Kidney glomerular epithelial cell (primary cell): ENCODE data around the gene RREB1.

Experiments
- DNase-seq: peaks from one replicate; lab custom pipeline; 2025; lab: John Stamatoyannopoulos, UW

Gene RREB1

DNA sequence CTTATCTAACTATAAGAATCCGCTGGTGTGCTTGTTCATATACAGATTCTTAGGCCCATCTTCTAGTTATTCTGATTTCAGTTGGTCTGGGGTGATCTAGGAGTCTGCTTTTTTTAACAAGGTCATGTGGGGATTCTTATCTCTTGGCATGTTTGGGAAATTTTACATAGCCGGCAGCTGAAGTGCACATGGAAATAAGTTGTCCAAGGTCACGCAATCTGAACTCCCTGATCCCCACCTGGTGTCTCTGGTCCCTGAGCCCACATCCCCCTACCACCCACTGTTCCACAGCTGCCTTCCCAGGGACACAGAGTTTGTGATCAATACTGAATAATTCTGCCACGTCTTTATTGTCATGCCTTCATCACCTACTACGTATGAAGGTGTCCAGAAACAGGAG is 114.4 kb downstream of the RREB1 start:
- no peak for DNase-seq

DNA sequence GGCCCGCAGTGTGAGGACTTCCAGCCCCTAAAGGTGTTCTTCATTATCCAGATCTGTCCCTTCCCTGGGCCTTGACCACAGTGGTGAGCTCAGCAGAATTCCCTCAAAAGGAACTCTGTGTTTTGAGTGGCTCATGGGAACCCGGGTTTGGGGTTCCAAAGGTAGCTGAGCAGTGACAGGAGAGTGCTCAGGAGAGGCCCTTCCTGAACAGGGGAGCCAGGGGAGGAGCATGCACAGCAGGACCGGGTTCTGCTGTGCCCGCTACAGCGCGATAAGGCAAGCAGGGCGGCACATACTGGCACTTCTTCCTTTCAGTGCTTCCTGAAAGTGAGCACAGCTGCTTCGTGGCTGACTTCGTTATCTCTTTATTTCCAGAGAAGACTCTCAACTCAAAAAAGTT is 117.0 kb downstream of the RREB1 start:
- DNase-seq: no peak

DNA sequence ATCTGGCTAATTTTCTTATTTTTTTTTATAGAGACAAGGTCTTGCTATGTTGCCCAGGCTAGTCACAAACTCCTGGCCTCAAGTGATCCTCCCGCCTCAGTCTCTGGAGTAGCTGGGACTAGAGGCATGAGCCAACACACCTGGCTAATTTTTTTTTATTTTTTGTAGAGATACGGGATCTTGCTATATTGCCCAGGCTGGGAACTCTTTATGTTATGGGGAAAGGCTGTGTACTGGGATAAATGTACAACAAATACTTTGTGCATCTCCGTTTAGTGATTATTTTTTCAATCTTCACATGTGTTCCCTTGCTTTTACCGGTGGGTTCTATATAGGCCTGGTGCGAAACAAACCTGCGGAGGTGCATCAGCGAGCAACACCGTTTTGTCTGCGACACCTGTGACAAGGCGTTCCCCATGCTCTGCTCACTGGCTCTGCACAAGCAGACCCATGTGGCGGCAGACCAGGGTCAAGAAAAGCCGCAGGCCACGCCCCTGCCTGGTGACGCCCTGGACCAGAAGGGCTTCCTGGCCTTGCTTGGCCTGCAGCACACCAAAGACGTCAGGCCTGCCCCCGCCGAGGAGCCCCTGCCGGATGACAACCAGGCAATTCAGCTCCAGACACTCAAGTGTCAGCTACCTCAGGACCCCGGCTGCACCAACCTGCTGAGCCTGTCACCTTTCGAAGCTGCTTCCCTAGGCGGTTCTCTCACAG is 121.1 kb downstream of the RREB1 start:
- no peak for DNase-seq

DNA sequence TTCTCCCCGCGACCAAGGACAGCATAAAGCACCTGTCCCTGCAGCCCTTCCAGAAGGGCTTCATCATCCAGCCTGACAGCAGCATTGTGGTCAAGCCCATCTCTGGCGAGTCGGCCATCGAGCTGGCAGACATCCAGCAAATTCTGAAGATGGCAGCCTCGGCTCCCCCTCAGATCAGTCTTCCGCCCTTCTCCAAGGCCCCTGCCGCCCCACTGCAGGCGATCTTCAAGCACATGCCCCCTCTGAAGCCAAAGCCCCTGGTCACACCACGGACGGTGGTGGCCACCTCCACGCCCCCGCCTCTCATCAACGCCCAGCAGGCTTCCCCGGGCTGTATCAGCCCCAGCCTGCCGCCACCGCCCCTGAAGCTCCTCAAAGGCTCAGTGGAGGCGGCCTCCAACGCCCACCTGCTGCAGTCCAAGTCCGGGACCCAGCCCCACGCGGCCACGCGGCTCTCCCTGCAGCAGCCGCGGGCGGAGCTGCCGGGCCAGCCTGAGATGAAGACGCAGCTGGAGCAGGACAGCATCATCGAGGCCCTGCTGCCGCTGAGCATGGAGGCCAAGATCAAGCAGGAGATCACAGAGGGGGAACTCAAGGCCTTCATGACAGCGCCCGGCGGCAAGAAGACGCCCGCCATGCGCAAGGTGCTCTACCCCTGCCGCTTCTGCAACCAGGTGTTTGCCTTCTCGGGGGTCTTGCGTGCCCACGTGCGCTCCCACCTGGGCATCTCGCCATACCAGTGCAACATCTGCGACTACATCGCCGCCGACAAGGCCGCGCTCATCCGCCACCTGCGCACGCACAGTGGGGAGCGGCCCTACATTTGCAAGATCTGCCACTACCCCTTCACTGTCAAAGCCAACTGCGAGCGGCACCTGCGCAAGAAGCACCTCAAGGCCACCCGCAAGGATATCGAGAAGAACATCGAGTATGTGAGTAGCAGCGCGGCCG is 121.9 kb downstream of the RREB1 start:
- no peak for DNase-seq

DNA sequence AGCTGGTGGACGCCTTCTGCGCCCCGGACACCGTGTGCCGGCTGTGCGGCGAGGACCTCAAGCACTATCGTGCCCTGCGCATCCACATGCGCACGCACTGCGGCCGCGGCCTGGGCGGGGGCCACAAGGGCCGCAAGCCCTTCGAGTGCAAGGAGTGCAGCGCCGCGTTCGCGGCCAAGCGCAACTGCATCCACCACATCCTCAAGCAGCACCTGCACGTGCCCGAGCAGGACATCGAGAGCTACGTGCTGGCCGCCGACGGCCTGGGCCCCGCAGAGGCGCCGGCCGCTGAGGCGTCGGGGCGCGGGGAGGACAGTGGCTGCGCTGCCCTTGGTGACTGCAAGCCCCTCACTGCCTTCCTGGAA is 122.5 kb downstream of the RREB1 start:
- DNase-seq: no peak

DNA sequence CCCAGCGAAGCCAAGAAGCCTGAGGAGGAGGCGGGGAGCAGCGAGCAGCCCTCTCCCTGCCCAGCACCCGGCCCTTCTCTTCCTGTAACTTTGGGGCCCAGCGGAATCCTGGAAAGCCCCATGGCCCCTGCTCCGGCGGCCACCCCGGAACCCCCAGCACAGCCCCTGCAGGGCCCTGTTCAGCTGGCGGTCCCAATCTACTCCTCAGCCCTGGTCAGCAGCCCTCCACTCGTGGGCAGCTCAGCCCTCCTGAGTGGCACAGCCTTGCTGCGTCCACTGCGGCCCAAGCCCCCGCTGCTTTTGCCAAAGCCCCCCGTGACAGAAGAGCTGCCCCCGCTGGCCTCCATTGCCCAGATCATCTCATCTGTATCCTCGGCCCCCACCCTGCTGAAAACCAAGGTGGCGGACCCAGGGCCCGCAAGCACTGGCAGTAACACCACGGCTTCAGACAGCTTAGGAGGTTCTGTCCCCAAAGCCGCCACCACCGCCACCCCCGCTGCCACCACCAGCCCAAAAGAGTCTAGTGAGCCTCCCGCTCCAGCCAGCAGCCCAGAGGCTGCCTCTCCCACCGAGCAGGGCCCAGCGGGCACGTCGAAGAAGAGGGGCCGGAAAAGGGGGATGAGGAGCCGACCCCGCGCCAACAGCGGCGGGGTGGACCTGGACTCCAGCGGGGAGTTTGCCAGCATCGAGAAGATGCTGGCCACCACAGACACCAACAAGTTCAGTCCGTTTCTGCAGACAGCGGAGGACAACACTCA is 123.4 kb downstream of the RREB1 start:
- DNase-seq: no peak

DNA sequence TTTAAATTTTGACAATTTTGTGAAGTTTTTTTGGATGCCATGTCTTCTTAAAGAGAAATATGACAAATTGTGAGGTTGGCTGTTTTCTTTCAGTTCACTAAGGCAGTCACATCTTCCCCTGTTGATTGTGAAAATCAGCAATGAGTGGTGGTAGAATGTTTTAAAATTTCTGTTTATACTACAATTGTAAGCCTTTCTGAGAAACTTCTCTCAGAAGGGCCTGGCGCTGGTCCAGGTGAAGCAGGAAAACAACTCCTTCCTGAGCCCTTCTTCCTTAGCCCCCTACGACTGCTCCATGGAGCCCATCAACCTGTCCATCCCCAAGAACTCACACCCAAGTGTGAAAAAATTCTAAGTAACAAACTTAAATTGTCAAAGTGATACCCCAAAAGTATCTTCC is 124.6 kb downstream of the RREB1 start:
- DNase-seq: no peak

DNA sequence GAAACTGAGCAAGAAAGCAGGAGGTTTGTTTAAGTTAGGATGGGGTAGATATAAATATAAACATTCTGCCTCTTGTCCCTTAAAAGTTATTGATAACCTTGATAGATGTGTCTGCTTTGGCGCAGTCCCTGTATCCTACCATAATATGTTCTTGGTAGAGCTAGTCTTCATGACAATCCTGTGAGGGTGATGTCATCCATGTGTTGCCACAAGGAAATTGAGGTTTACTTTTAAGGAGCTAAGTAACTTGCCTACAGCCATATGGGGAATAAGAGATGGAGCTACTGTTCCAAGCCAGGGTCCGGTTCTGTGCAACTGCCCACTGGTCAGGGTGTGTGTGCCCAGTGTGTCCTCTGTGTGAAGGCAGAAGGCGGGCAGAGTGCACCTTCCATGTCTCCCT is 126.8 kb downstream of the RREB1 start:
- no peak for DNase-seq

DNA sequence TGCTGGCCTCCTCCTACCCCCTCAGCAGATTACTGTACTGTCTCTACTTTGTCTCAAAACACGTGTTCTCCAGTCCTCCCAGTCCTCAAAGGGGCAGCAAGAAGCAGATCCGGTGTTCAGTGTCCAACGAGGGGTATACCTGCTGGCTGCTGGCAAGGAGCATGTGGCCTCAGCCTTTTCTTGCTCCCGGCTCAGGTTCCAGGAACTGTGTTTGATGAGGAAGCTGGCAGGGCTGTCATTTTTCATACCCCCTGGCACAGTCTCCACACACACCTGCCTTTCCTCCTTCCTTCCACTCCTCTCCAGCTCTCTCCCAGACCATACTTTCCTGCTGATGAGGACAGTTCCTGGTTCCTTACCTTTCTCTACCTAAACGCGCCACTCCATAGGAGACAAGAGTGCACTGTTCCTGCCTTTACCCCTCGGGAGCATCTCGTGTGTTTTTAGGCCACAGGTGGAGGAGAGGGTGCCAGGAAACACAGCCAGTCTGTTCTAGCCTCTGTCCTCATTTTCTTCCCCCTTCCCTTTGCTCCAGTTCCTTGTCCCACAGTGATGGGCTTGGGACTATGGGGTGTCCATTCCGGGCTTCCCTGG is 128.0 kb downstream of the RREB1 start:
- no peak for DNase-seq

DNA sequence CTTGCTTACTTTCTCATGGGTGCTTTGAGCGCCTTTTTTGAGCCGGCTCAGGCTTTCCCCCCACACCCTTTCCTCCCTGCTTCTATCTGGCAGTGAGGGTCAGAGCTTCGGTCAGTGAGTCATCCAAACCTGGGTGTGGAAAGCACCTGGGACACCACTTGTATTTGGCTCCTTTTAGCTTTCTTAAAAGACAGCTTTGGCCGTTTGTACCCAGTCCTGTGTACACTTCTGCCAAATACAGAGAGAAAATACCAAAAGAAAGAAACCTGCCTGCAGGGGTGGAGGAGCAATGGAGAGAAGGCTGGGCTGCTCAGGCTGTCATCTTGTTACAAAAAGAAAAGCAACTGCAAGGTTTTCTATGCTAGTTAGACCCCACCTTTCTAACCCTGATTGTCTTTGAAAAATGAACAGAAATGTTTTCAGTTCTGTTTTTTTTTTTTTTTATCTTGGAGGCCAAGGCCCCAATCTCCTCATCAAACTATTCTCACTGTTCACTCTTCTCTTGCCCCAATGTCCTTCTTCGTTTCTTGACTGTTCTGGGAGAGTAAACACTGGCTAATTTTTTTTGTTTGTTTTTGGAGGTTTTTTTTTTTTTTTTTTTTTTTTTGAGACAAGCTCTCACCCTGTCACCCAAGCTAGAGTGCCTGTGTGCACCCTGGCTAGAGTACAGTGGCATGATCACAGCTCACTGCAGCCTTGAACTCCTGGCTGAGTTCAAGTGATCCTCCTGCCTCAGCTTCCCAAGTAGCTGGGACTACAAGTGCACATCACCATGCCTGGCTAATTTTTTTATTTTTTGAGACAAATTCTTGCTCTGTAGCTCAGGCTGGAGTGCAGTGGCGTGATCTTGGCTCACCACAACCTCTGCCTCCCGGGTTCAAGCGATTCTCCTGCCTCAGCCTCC is 128.8 kb downstream of the RREB1 start:
- DNase-seq: no peak

DNA sequence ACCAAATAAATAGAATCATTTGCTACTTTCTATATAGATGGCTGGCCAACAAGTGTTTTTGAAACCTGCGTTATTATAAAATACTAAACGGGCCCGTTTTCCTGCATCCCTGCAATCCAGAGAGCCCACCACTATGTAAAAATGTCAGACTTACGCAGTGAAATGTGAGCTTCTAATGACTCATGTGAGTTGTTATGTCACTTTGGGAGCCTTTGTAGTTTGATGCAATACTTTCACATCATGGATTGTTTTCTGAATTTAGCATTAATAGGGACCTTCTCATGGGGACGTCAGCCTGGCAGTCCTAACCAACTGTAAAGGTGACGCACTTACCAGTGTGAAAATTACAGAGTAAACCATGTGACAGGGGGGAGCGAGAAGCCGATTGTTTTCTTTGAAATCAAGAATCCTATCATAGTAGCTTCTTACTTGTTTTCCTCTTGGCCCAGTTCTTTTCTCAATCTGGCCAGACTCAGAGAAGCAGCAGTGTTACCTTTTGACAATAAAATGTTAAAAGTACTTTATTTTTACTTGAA is 130.0 kb downstream of the RREB1 start:
- DNase-seq: no peak

DNA sequence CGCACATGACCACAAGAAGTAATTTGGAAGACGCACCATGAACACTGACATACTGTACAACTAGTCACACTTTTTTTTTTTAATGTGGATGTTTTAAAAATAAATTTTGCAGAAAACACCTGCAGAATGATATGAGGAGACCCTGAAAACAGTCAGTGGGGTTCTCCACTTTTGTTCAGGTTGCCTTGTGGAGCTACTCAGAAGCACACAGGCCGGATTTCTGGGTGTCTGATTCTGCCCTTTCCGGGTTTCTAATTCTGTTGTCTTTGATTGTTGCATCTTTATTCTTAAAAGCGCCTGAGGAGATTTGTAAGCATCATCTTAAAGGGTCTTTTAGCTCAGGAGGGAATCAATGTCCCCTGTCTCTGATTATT is 130.8 kb downstream of the RREB1 start:
- DNase-seq: no peak

DNA sequence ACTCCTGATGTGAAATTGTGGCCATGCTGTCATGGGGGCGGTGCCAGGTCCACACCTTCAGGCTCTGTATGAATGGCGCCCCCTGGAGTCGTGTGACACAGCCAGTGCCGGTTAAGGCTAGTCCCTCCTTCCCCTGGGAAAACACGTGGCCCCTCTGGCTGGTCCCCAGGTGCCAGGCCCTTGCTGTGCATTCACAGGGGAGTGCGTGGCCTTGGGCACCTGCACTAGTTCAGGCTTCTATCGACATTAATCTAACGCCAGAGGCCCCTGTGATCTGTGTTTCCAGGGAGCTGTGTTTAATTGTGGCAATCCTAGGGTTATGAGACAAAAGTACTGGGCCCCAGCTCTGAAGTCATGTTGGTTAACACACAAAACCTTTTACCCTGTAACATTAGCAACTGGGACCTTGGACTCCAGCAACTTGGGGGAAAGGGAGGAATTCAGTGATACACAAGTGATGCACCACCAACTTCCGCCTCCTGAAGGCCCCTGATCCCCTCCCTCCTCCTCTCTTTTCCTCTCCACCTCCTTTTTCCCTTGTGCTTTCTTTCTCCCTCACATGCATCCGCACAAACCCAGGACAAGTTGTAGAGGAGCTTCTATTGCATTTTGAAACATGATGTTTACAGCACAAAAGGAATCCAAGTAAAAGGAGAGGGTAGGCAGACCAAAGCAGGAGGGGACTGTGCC is 131.3 kb downstream of the RREB1 start:
- peak; percentile 24 for DNase-seq

DNA sequence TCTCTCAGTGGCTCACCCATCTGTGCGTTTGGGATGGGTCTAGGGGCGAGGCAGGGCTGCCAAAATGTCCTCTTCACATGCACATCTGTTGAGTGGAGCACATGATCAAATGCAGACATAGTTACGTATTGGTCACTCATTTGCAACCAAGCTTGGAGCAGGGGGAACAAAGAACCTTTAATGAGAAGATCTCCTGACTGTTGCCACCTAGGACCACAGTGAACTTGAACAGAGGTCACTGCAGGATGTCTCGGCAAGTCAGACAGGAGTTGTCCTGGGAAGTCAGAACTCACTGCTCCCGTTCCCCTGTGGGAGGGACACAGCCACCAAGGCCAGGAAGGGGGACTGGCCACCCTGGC is 131.8 kb downstream of the RREB1 start:
- DNase-seq: no peak

DNA sequence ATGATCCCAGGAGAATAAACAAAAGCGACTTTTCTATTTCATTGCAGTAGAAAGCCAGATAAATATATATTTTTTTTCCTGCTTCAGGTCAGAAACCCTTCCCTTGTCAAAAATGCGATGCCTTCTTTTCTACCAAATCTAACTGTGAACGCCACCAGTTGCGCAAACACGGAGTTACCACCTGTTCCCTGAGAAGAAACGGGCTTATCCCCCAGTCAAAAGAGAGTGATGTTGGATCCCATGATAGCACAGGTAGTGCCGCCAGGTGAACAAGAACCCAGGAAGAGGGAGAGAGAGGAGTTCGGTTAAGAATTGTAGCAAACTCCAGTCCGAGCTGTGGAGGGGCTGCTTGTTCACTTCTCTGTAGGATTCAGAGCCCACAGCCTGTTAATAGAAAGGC is 132.6 kb downstream of the RREB1 start:
- no peak for DNase-seq

DNA sequence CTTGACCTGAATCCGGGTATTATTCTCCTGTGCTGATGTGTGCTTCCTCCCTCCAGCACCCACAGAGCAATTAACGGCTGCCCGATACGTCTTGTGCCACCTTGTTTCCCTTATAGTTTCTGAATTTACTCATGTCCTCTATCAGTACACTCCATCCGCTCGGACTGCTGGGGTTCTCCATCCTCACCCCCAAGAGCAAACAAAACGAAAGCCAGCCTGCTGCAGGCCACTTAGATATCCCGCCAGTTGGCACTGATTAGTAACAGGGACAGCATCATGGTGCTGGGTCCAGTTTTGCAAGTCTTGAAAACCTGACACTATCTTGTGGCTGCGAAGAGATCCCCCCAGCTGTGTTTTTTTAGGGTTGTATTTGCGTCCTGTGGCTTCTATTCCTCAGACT is 133.4 kb downstream of the RREB1 start:
- DNase-seq: no peak

DNA sequence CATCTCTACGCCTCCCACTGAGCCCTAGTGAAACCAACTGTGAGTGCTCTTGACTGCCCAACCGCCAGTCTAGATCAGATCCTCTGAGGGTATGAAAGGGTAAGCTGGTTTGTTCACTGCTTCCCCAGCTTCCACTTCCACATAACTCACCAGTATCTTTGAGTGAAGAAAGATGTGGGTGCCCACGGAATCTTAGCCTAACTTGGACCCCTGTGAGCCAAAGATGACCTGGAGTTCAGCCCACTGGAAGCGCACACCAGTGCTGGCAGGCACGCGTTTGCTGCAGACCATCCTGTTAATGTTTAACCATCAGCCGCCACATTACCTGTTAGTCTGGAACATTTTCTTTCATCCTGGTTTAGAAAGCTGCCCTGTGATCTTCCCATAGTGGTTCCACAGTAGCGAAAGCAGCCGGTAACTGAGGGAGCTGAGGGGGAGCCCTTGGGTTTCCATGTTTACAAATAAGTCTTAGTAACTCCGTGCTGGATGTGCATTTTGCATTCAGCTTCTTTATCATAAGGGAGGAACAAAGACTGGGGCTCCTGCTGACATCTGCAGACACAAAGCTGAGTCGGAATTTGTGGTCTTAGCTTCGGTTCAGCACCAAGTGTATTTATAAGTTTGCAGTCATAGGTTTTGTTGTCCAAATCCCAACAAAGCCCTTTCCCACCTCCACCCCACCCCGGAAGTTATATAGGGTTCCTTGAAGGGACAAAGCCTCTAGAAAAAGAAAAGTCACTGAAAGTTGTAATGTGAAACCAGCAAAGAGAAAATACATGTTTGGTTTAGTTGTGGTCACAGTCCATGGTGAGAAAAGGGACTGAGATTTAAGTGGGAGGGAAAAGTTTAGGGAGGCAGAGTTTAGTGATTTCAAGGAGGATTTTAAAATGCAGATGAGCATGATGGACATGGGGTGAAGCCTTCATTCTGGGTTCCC is 134.2 kb downstream of the RREB1 start:
- DNase-seq: peak; percentile 67

DNA sequence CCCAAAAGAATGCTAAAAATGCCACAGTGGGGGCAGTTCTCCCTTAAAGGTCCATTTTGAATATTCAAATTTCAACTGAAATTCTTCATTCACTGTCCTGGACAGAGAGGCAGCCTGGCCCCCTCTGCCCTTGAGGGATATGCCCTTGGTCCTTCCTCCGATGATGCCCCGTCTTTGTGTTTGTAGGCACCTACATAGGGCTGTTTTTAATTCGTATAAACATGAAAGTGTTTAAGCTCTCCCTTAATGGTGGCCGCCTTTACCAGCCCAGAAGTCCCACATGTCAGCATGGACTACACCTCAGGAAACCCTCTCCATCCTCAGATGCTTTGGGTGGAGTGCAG is 135.0 kb downstream of the RREB1 start:
- DNase-seq: no peak

DNA sequence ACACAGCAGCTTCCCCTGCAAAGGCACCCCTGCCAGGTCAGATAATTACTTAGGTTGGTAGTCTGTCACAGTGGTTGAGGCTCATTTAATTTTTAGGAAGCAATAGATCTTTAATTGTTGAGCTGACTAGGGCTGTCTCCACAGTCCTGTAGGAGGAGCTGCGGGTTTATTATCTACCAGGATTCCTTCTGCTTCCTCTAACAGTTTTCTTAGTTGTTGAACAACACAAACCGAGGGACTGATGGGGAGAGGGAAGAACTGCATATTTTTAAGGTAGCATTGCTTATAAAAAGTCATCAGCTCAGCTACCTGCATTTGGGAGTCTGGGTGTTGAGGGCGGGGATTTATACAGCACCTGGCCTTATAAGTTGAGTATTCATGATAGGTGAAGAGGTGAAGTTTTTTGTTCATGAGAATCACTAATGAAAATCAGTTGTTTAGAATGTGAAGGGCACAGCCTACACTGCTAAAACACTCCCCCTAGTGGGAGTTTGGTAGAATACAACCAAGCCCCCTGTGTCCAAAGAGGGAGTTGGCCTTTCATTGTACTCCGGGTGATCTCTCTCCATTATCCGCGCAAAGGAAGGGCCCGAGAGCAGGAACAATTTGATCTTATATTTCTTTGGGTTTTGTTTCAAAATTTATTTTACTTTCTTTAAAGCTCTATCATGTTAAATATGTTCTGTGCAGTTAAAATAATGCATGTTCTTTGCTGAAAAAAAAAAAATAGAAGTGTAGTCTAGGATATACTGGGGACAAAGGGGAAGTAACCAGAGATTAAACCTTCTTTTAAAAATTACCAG is 135.6 kb downstream of the RREB1 start:
- peak; percentile 72 for DNase-seq
